Hepatocyte (in vitro differentiated cells): ENCODE measurements around the gene MOB3B. TPM values are rescaled to one million over a fixed set of nuclear protein-coding genes. Genes with fewer than 3 reads are reported as not detected.

Experiments
- DNase-seq: peaks from one replicate; pipeline ENCODE4 v3.0.0-alpha.2; 2016; ENCODE audit warnings: low spot score
- H2AFZ ChIP-seq: fragments of 200-600 bp; sonication (generic); 2 replicates; pipeline ENCODE4 v1.6.0; 2016; ENCODE audit warnings: antibody characterized with exemption, mild to moderate bottlenecking
- H3K27ac ChIP-seq: fragments of 200-600 bp; sonication (generic); 2 replicates; pipeline ENCODE4 v1.5.1; 2016; ENCODE audit warnings: mild to moderate bottlenecking
- H3K27me3 ChIP-seq: fragments of 200-600 bp; sonication (generic); 2 replicates; pipeline ENCODE4 v1.6.1; 2016
- H3K36me3 ChIP-seq: fragments of 200-600 bp; sonication (generic); replicated peaks from 2 replicates; pipeline ENCODE4 v1.5.1; 2016; ENCODE audit warnings: low read depth; ENCODE audit not compliant: insufficient read depth
- H3K4me1 ChIP-seq: fragments of 200-600 bp; sonication (generic); 2 replicates; pipeline ENCODE4 v1.5.1; 2016; ENCODE audit warnings: mild to moderate bottlenecking, moderate library complexity; ENCODE audit not compliant: insufficient read depth
- H3K4me2 ChIP-seq: fragments of 200-600 bp; sonication (generic); 2 replicates; pipeline ENCODE4 v1.6.0; 2016
- H3K4me3 ChIP-seq: fragments of 200-600 bp; sonication (generic); 2 replicates; pipeline ENCODE4 v1.5.1; 2016; ENCODE audit warnings: mild to moderate bottlenecking
- H3K79me2 ChIP-seq: fragments of 200-600 bp; sonication (generic); 2 replicates; pipeline ENCODE4 v1.6.0; 2017; ENCODE audit warnings: mild to moderate bottlenecking
- H3K9me2 ChIP-seq: fragments of 200-600 bp; sonication (generic); replicated peaks from 2 replicates; pipeline ENCODE4 v1.6.0; 2017; ENCODE audit warnings: mild to moderate bottlenecking; ENCODE audit not compliant: insufficient read depth
- H3K9me3 ChIP-seq: fragments of 200-600 bp; sonication (generic); 2 replicates; pipeline ENCODE4 v1.5.1; 2016; ENCODE audit warnings: low read depth, mild to moderate bottlenecking
- H4K20me1 ChIP-seq: fragments of 200-600 bp; sonication (generic); 2 replicates; pipeline ENCODE4 v1.6.0; 2016; ENCODE audit warnings: mild to moderate bottlenecking; ENCODE audit not compliant: insufficient read depth, poor library complexity, severe bottlenecking
- EZH2 ChIP-seq: fragments of 200-600 bp; sonication (generic); IDR thresholded peaks from 2 replicates; pipeline ENCODE4 v1.6.1; 2016; ENCODE audit warnings: antibody characterized with exemption, mild to moderate bottlenecking, borderline replicate concordance
- EZH2phosphoT487 ChIP-seq: fragments of 200-600 bp; sonication (generic); IDR thresholded peaks from one replicate; pipeline ENCODE4 v1.6.1; 2018; ENCODE audit warnings: antibody characterized with exemption, mild to moderate bottlenecking, low read depth, moderate library complexity; ENCODE audit not compliant: unreplicated experiment, severe bottlenecking
- WGBS: methylation state at CpG from one replicate; pipeline ENCODE4 v1.1.6; 2016; ENCODE audit warnings: low lambda C conversion rate; ENCODE audit errors: missing lambda C conversion rate; 5-methylcytosine and 5-hydroxymethylcytosine counted together
- polyA plus RNA-seq: library from polyadenylated mRNA; unstranded; fragments of >200 nt; fragmentation: Nextera tagmentation; extraction: Ambion mirVana; gene quantifications from 2 replicates; pipeline ENCODE4 v1.2.1, GENCODE V29; 2016
- total RNA-seq: library from RNA; depleted of rRNA; stranded (reverse); fragments of >200 nt; gene quantifications from 2 replicates; pipeline ENCODE4 v1.2.3, GENCODE V29; 2014
- TF ChIP-seq, protein P1 (sequence below): fragments of 200-600 bp; sonication (generic); IDR thresholded peaks from 2 replicates; pipeline ENCODE4 v1.5.1; 2016; ENCODE audit warnings: antibody characterized with exemption, mild to moderate bottlenecking; ENCODE audit not compliant: poor library complexity

Gene MOB3B
- total and polyA plus RNA-seq, 2 experiments from 2014 or later = 13.3 to 13.5 TPM

DNA sequence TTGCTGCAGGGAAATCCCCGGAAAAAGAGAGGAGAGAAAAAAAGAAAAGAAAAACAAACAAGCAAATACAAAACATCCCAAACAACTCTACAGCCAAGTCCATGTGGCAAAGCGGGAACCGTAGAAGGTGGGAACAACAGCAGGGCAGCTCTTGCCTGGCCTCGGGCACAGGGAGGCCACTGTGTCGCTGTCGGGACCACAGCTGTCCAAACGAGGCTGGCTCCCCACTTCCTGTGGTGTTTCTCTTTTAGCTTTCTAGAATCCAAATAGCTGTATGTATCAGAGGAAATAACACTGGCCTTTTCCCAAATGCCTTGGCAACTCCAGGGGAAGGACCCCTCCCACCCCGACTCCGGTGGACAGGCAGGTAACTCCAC lies 191.1 kb downstream of the MOB3B start:
- H3K27ac ChIP-seq = peak overlapping the region; percentile 62
- 75% methylated on average over 9 of the region's 9 CpGs for WGBS
- H3K4me1 ChIP-seq = peaks cover 25% of the 10 kb centered on the region
- no peak overlapping the region for H3K4me3 ChIP-seq
- no peak overlapping the region for H3K4me2 ChIP-seq
- H3K36me3 ChIP-seq = no peaks in the 10 kb centered on the region
- H3K27me3 ChIP-seq = no peaks in the 10 kb centered on the region
- H3K79me2 ChIP-seq = peaks cover 3% of the 10 kb centered on the region
- no peak for DNase-seq
- H2AFZ ChIP-seq = no peak overlapping the region
- TF ChIP-seq, protein P1, sequence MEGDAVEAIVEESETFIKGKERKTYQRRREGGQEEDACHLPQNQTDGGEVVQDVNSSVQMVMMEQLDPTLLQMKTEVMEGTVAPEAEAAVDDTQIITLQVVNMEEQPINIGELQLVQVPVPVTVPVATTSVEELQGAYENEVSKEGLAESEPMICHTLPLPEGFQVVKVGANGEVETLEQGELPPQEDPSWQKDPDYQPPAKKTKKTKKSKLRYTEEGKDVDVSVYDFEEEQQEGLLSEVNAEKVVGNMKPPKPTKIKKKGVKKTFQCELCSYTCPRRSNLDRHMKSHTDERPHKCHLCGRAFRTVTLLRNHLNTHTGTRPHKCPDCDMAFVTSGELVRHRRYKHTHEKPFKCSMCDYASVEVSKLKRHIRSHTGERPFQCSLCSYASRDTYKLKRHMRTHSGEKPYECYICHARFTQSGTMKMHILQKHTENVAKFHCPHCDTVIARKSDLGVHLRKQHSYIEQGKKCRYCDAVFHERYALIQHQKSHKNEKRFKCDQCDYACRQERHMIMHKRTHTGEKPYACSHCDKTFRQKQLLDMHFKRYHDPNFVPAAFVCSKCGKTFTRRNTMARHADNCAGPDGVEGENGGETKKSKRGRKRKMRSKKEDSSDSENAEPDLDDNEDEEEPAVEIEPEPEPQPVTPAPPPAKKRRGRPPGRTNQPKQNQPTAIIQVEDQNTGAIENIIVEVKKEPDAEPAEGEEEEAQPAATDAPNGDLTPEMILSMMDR = no peak
- TF ChIP-seq EZH2phosphoT487 (no peak), EZH2 (no peak)
- H3K9me3 ChIP-seq = no peaks in the 10 kb centered on the region
- H4K20me1 ChIP-seq = no peaks in the 10 kb centered on the region
- no peaks in the 10 kb centered on the region for H3K9me2 ChIP-seq

DNA sequence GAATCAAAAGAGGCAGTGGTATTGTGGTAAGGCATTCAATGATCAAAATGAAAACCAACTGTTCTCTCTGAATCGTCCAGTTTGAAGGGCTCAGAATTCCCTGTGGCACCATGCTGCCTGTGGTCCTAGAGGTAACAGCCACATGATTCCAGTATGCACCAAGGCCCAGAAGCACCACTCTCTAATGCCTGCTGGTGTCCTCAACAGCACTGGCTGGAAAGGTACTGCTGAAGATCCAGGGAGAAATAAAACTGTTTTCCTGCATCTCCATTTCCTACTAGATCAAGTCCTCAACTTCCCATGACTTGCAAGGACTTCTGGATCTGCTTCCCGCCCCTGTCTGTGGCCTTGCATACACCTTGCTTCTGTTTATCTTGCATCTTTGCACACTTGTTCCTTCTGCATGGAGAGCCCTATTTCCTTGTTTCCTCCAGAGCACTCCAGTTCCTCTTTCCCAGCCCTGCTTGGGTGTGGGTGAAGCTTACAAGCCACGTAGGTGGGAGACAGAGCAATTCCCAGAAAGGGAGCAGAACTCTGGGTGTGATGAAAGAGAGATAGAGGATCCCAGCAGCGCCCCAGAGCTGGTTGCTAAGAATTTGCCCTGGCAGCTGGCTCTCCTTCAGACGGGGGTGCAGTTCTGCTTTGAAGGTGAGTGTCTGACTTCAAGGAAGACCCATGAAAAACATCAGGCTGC lies 191.6 kb downstream of the MOB3B start:
- no peaks in the 10 kb centered on the region for H3K9me3 ChIP-seq
- DNase-seq = no peak
- H3K4me2 ChIP-seq = no peak overlapping the region
- no peaks in the 10 kb centered on the region for H3K27me3 ChIP-seq
- peaks cover 25% of the 10 kb centered on the region for H3K4me1 ChIP-seq
- no peaks in the 10 kb centered on the region for H3K9me2 ChIP-seq
- no peak overlapping the region for H2AFZ ChIP-seq
- H3K27ac ChIP-seq = peak overlapping the region; percentile 62
- WGBS = 79% methylated on average over 5 of the region's 5 CpGs
- TF ChIP-seq, protein P1 = no peak
- TF ChIP-seq EZH2phosphoT487 (no peak), EZH2 (no peak)
- peaks cover 3% of the 10 kb centered on the region for H3K79me2 ChIP-seq
- no peaks in the 10 kb centered on the region for H4K20me1 ChIP-seq
- H3K36me3 ChIP-seq = no peaks in the 10 kb centered on the region
- H3K4me3 ChIP-seq = no peak overlapping the region

DNA sequence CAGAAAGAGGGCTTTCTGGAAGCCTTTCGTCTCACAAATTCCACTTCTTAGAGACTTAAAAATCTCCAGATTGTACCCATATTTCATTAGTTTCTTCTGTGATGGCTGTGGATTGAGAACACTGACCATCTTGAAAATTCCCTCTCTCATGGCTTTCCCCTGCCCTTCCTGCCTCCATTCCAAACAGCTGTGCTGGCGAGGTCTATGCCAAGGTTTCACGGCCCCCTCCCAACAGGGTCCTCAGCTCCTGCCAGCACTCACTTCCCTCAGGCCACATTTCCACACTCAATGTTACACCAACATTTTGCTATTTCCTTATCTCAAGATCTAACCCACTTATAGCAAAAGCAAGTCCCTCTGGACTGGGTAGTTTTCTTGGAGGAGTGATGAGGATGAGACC lies 192.4 kb downstream of the MOB3B start:
- 97% methylated on average over 3 of the region's 3 CpGs for WGBS
- Histone ChIP-seq H3K9me3 (no peaks in the 10 kb centered on the region), H3K36me3 (no peaks in the 10 kb centered on the region), H3K4me1 (peaks cover 25% of the 10 kb centered on the region), H3K9me2 (no peaks in the 10 kb centered on the region), H3K27me3 (no peaks in the 10 kb centered on the region), H3K79me2 (peaks cover 3% of the 10 kb centered on the region), H3K4me2 (no peak overlapping the region), H3K4me3 (no peak overlapping the region), H4K20me1 (no peaks in the 10 kb centered on the region), H3K27ac (peak overlapping the region; percentile 62), H2AFZ (no peak overlapping the region)
- TF ChIP-seq EZH2 (no peak), EZH2phosphoT487 (no peak)
- TF ChIP-seq, protein P1 = no peak
- DNase-seq = no peak
